Adrenal gland (tissue), 12 donors: ENCODE data around the gene SLC24A3. TPM values are rescaled to one million over a fixed set of nuclear protein-coding genes. Genes with fewer than 3 reads are reported as not detected.

Source experiments
- DNase-seq, 7 donors: peaks; one replicate each; pipeline ENCODE4 v3.0.0-alpha.2; 2019 to 2020
- H3K27ac ChIP-seq, 5 donors: fragments of 200-600 bp; sonication (generic) in 4 of 5; 1 replicate in 3 of 5; 2 replicates in 2 of 5; pipeline versions ENCODE4 v1.5.1 to v1.8.0; 2016 to 2020; ENCODE audit warnings: mild to moderate bottlenecking in 1 of 5
- H3K27me3 ChIP-seq: fragments of 200-600 bp; 2 replicates; pipeline ENCODE4 v1.8.0; 2021
- H3K36me3 ChIP-seq, 2 donors: fragments of 200-600 bp; replicated peaks in 1 of 2; 1 replicate in 1 of 2; 2 replicates in 1 of 2; pipeline versions ENCODE4 v1.5.1 to v1.8.0; 2018 to 2022
- H3K4me1 ChIP-seq, 2 donors: fragments of 200-600 bp; replicated peaks in 1 of 2; 1 replicate in 1 of 2; 2 replicates in 1 of 2; pipeline versions ENCODE4 v1.5.1 to v1.8.0; 2018 to 2021
- H3K4me3 ChIP-seq, 4 donors: fragments of 200-600 bp; sonication (generic) in 3 of 4; one replicate each; pipeline ENCODE4 v1.5.1; 2016 to 2018
- H3K9me3 ChIP-seq, 3 donors: fragments of 200-600 bp; sonication (generic) in 1 of 3; replicated peaks in 1 of 3; 1 replicate in 2 of 3; 2 replicates in 1 of 3; pipeline versions ENCODE4 v1.5.1 to v1.8.0; 2016 to 2021
- CTCF ChIP-seq, 6 experiments: fragments of 450-650 bp in 4 of 6; fragments of 200-600 bp in 2 of 6; sonication (generic) in 1 of 6; IDR thresholded peaks; 1 replicate in 5 of 6; 2 replicates in 1 of 6; pipeline versions ENCODE4 v1.5.1 to v1.8.0; 2016 to 2021; ENCODE audit warnings: antibody characterized with exemption in 6 of 6, mild to moderate bottlenecking in 2 of 6, moderate library complexity in 1 of 6
- POLR2A ChIP-seq, 2 donors: fragments of 450-650 bp; IDR thresholded peaks; one replicate each; pipeline ENCODE4 v1.6.1; 2017; ENCODE audit warnings: antibody characterized with exemption in 2 of 2, mild to moderate bottlenecking in 2 of 2, moderate library complexity in 1 of 2
- WGBS, 4 donors: extraction: QIAGEN DNeasy Blood & Tissue Kit in 2 of 4; methylation state at CpG; one replicate each; pipeline versions ENCODE4 v1.1.5 to v1.1.7; 2013 to 2017; 5-methylcytosine and 5-hydroxymethylcytosine counted together
- intact Hi-C, 2 donors: fragments of 100-400 bp; cut with DNase I; formaldehyde crosslinking; loops; one replicate each; pipeline versions ENCODE4 v1.14.1 to v1.15.0; 2022 to 2023
- polyA plus RNA-seq, 3 donors: library from polyadenylated mRNA; stranded (reverse); fragments of 200-250 nt in 2 of 3; fragments of 350-450 nt in 1 of 3; fragmentation: Illumina TruSeq in 1 of 3; extraction: RNeasy Lipid Tissue Mini Kit (QIAGEN cat#74804) in 1 of 3; gene quantifications; one replicate each; pipeline ENCODE4 v1.2.3, GENCODE V29; 2013 to 2014
- total RNA-seq, 9 donors: library from RNA; depleted of rRNA in 4 of 9; stranded (reverse); fragments of >200 nt in 4 of 9; fragments of 120-200 nt in 1 of 9; fragmentation: NEBNext Ultra II Directional in 1 of 9; extraction: Animal tissue kit (Norgen Biotek cat#: 25700) in 1 of 9; gene quantifications; one replicate each; pipeline versions ENCODE4 v1.1.0 to v1.2.4, GENCODE V29; 2013 to 2023
- donor health status: healthy with polysubstance abuse.
- donor health status: Bipolar disorder and iron deficiency.
- donor health status: DM: yes; HTN: yes; CAD: no.
- donor health status: DM: no; HTN: no; CAD: no.
- donor health status: DM: no; HTN: no; CAD: no.
- donor health status: DM: yes; HTN: yes; CAD: no.

Gene SLC24A3
- total and polyA plus RNA-seq, 12 donors = 0.89 to 44.4 (median 2.7) TPM

GRCh38 chr20:19564261-19564660 is 351.8 kb downstream of the SLC24A3 start:
- intact Hi-C loops = no loop called here
- 93 to 96% (median 94%) methylated on average over 3 of the region's 3 CpGs for WGBS, 4 donors
- no peak overlapping the region for H3K4me3 ChIP-seq
- no peaks in the 10 kb centered on the region for H3K4me1 ChIP-seq
- no peaks in the 10 kb centered on the region for H3K27me3 ChIP-seq
- no peak overlapping the region for H3K27ac ChIP-seq
- no peak for DNase-seq
- H3K36me3 ChIP-seq = no peaks in the 10 kb centered on the region
- H3K9me3 ChIP-seq = no peaks in the 10 kb centered on the region
- TF ChIP-seq POLR2A (IDR thresholded peaks at IDR 0.05) (no peak), CTCF (IDR thresholded peaks at IDR 0.05) (no peak)

- TF ChIP-seq POLR2A (IDR thresholded peaks at IDR 0.05) (no peak), CTCF (IDR thresholded peaks at IDR 0.05) (no peak)
- H3K9me3 ChIP-seq = no peaks in the 10 kb centered on the region
- no peaks in the 10 kb centered on the region for H3K4me1 ChIP-seq
- intact Hi-C loops = no loop called here
- no peak overlapping the region for H3K27ac ChIP-seq
- WGBS, 4 donors = 66 to 87% (median 72%) methylated on average over 2 of the region's 2 CpGs
- DNase-seq = no peak
- no peaks in the 10 kb centered on the region for H3K27me3 ChIP-seq
- no peak overlapping the region for H3K4me3 ChIP-seq
- no peaks in the 10 kb centered on the region for H3K36me3 ChIP-seq
Measured at GRCh38 chr20:19565736-19566135, 353.3 kb downstream of the SLC24A3 start.

- DNase-seq = no peak
- Histone ChIP-seq H3K27ac (no peak overlapping the region), H3K4me3 (no peak overlapping the region), H3K4me1 (no peaks in the 10 kb centered on the region), H3K36me3 (no peaks in the 10 kb centered on the region), H3K27me3 (no peaks in the 10 kb centered on the region), H3K9me3 (no peaks in the 10 kb centered on the region)
- WGBS, 4 donors = 57 to 73% (median 63%) methylated on average over 3 of the region's 3 CpGs
- TF ChIP-seq CTCF (IDR thresholded peaks at IDR 0.05) (no peak), POLR2A (IDR thresholded peaks at IDR 0.05) (no peak)
- intact Hi-C loops = no loop called here
Measured at GRCh38 chr20:19566226-19566945, 353.9 kb downstream of the SLC24A3 start.

- H3K27ac ChIP-seq = no peak overlapping the region
- no peaks in the 10 kb centered on the region for H3K36me3 ChIP-seq
- H3K4me3 ChIP-seq = no peak overlapping the region
- no peaks in the 10 kb centered on the region for H3K4me1 ChIP-seq
- no peak for DNase-seq
- no peaks in the 10 kb centered on the region for H3K27me3 ChIP-seq
- WGBS, 4 donors = 72 to 84% (median 79%) methylated on average over 2 of the region's 2 CpGs
- intact Hi-C loops = no loop called here
- TF ChIP-seq CTCF (IDR thresholded peaks at IDR 0.05) = no peak
- TF ChIP-seq POLR2A (IDR thresholded peaks at IDR 0.05) = no peak
- H3K9me3 ChIP-seq = no peaks in the 10 kb centered on the region
Measured at GRCh38 chr20:19568128-19568527, 355.7 kb downstream of the SLC24A3 start.
